NCI-H524 treated with DMSO at 0.1 percent for 48 hours (cell line): ENCODE measurements around the gene AFF3.

Experiments
- DNase-seq: peaks from one replicate; lab custom pipeline; 2025; lab: John Stamatoyannopoulos, UW

Gene AFF3

GRCh38 chr2:99854236-99854852 is 288.0 kb downstream of the AFF3 start:
- DNase-seq: no peak

DNA sequence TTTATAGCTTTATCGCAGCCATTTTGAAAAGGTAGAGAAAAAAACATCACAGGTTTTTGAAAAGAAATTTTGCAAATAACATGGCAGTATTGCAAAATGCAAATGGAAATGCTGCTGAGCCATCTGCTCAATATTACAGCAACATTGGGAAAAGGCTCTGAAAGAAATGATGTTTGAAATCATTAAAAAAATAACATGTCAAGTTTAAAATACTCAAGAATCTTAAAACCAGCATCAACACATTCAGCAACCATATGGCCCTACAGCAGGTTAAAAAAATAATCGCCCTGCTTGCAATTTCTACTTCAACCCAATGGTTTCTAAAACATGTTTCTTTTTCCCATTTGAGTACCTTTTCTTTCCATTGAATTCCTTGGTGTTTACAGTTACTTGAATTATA is 289.4 kb downstream of the AFF3 start:
- DNase-seq: no peak

DNA sequence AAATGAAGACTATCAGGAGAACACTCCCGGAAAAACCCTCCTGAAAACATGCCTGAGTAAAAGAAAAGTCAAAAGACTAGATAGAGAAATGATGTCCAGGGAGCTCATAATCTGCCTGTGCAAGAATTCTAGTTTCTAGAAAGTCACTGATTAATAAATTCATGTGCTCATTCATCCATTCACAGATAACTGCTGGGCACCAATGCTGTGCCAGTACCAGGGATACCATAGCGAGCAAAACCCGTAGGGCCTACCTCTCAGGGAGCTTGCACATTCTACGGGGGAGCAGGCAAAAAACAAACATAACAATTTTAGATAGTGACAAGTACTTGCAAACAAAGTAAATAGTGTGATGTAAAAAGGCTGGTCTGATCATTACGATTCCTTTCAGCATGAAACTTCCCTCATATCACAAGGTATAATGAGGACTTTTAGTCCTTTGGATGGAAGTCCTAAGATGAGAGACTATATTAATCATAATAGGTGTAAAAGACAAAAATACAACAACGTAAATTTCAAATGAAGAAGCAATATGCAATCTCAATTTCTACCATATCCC is 289.9 kb downstream of the AFF3 start:
- no peak for DNase-seq

DNA sequence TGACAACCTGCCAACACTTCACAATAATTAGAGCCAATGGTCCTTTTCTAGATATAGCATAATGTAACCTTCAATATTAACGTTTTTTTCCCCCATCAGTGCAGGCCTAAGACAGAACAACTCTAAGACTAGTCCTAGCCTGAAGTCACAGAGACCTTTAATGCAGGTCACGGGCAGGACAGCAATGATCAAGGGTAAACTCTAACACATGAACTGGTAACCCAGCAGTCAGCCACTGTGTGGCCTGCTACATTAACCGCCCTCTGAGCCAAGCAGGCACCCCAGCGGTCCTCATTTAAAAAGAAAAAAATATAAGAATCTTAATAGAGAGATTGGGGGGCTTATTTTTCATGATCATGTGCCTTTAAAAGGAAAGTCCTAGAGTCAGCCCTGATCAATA is 290.6 kb downstream of the AFF3 start:
- DNase-seq: no peak

GRCh38 chr2:99851089-99851488 is 291.3 kb downstream of the AFF3 start:
- DNase-seq: no peak

GRCh38 chr2:99850084-99850710 is 292.2 kb downstream of the AFF3 start:
- DNase-seq: no peak

DNA sequence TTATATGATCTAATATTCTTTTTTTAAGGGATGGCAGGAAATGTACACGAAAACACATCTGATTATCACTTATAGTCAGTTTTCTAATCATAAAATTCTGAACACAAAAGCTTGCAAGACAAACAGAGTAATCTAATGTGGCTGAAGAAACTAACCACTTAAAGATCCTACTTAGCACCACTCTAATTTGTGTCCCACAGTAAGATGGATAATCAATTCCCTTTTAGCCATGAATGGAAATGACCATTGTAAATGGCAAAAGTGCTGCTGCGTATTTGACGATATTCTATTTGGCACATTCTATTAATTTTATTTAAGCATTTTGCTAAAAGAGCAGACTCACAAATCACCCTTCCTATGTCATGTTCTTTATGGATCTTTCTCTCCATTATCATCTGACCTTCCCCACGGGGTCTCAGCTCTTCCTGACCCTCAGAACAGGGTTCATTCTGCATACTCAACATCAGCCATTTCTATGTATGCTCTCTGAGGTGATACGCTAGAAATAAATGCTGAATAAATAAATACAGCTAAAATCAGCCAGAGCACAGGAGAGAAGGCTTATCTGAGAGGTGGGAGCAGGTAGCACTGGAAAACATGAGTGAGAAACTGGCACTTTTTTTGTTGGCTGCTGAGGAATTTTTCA is 295.8 kb downstream of the AFF3 start:
- no peak for DNase-seq

- DNase-seq: no peak
Measured at GRCh38 chr2:99845296-99845695, 297.1 kb downstream of the AFF3 start.

GRCh38 chr2:99842451-99842850 is 299.9 kb downstream of the AFF3 start:
- no peak for DNase-seq

DNA sequence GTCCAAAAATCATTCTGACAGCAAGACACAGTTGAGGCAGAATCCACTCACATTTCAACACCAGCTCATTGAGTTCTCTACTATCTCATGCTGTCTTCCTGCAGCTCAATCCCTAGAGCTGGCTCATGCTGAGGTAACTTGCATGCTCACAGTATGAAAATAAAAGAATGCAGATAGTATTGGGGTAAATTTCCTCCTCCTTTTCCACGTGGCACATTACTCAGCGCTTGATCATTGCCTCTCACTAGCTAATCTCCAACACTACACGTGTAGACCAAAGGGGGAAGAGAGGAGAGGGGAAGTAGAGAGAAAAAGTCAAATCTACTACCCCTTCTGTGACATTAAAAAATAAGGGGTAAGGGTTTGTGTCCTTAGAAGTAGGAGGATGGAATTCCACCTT is 300.6 kb downstream of the AFF3 start:
- DNase-seq: no peak

DNA sequence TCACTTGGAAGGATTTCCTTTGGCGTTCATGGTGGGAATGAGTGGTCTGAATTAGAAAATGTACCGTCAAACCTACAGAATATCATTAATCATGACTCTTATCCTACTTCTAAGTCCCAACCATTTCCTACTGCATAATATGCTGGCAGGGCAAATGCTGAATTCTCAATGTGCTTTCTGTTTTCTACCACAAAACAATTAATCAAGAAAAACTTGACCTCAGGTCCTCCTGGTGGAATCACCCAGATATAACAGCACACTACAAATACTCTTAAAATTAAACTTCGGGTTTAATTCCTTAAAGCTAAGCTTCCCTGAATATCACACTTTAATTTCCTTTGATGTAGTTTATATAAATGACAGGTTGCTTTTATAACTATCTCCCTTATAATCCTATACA is 301.6 kb downstream of the AFF3 start:
- DNase-seq: no peak

GRCh38 chr2:99836690-99837605 is 305.4 kb downstream of the AFF3 start:
- DNase-seq: no peak

GRCh38 chr2:99834426-99834825 is 308.0 kb downstream of the AFF3 start:
- no peak for DNase-seq

GRCh38 chr2:99833586-99834201 is 308.7 kb downstream of the AFF3 start:
- no peak for DNase-seq

- no peak for DNase-seq
Measured at GRCh38 chr2:99832926-99833325, 309.5 kb downstream of the AFF3 start.

DNA sequence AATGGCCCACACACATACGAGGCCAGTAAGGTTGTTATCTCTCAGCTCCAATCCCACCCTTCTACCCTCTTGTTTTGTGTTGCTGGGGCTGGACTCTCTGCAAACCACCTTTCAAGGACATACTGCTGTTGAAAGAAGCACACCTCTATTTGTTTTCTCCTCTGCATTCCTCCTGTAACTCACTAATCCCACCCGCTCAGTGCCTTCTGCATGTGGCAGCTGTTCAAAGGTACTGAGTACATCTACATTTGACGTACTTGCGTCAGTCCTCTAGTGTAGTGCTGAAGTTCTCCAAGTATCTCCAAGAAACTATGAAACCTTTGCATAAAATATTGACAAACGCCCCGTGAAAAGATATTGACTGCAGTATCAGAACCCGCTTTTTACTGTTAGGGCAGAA is 310.6 kb downstream of the AFF3 start:
- DNase-seq: no peak

GRCh38 chr2:99827296-99827999 is 314.9 kb downstream of the AFF3 start:
- no peak for DNase-seq

DNA sequence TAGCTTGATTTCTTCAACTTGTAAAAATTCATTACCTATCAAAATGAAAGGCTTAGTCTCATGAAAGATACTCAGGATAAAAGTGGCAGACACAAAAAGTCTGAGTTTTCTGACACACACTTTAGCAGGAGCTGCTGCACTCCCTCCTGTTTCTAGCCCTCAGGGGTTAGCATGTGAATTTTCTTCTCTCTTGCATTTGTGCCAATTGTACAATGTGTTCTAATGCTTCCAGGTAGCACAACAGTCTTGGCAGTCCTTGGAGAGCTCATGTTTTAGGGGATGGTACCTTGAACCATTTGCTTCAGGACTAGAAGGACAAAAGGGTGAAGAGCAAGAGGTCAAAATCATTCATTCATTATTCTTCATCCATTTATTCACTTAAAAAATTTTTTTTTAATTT is 316.8 kb downstream of the AFF3 start:
- no peak for DNase-seq

GRCh38 chr2:99824758-99825157 is 317.6 kb downstream of the AFF3 start:
- DNase-seq: no peak

DNA sequence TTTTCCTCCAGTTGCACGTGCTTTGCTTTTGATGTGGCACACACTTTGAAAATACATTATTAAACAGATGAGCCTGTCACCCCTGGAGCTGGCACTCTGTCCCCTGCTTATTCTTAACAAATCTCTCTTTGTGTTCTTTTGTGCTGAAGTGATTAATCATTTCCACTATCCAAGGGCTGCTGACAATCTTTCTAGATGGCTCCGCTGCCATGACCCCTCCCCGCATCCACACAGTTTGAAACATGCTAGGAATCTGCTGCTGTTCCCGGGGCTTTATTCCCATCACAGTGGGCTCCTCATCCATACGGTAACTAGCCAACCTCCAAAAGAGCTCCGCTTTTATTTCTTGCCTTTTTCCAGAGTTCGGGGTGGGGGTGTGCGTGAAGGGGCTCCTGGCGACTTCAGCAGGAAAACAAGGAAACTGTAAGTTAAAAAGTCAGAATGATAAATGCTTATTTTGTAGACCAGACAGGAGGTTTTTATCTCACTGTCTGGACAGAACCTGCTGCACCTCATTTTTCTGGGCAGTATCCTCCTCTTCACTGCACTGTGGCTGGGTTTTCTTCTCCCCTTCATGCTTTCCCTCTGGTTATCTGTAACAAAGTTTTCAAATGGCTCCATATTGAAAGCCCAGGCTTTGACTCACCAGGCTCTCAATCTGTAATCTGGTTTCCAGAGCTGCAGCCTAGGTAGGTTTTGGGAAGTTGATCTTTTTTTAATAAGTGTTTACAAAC is 319.7 kb downstream of the AFF3 start:
- DNase-seq: no peak

GRCh38 chr2:99821984-99822383 is 320.4 kb downstream of the AFF3 start:
- no peak for DNase-seq
